PC-9 (cell line): ENCODE measurements around the gene L3HYPDH. TPM values are rescaled to one million over a fixed set of nuclear protein-coding genes. Genes with fewer than 3 reads are reported as not detected.

Experiments used
- BruUV-seq: library from RNA; stranded (reverse); fragments of 400-500 nt; replicated peaks from 2 replicates; lab custom pipeline; 2021; lab: Mats Ljungman, UMichigan
- CTCF ChIA-PET: fragments of 300-600 bp; sonication (Branson Sonifier 250); formaldehyde crosslinking; loops from one replicate; lab custom pipeline; 2022; ENCODE audit warnings: antibody characterized with exemption; lab: Charles Lee
- POLR2A ChIA-PET: fragments of 300-600 bp; sonication (Branson Sonifier 250); formaldehyde crosslinking; loops from one replicate; lab custom pipeline; 2022; ENCODE audit warnings: antibody characterized with exemption; ENCODE audit not compliant: unreplicated experiment; lab: Charles Lee
- DNase-seq, 2 experiments: peaks; one replicate each; pipeline versions ENCODE4 v3.0.0 to v3.0.0-alpha.2; 2015 to 2022; ENCODE audit warnings: mixed read lengths in 1 of 2
- H2AFZ ChIP-seq: fragments of 200-600 bp; sonication (generic); 2 replicates; pipeline ENCODE4 v1.8.1; 2017; ENCODE audit warnings: antibody characterized with exemption
- H3F3A ChIP-seq: fragments of 200-600 bp; sonication (generic); 2 replicates; pipeline ENCODE4 v1.8.1; 2017; ENCODE audit warnings: antibody characterized with exemption, mild to moderate bottlenecking, low read depth; ENCODE audit not compliant: insufficient read depth
- H3K27ac ChIP-seq: fragments of 200-600 bp; sonication (generic); 2 replicates; pipeline ENCODE4 v1.6.1; 2016; ENCODE audit warnings: mixed run types
- H3K27me3 ChIP-seq: fragments of 200-600 bp; sonication (generic); 2 replicates; pipeline ENCODE4 v1.6.1; 2016; ENCODE audit warnings: low read depth, mixed run types; ENCODE audit not compliant: insufficient read depth
- H3K36me3 ChIP-seq: fragments of 200-600 bp; sonication (generic); 2 replicates; pipeline ENCODE4 v1.6.1; 2016; ENCODE audit warnings: low read depth, mixed run types
- H3K4me1 ChIP-seq: fragments of 200-600 bp; sonication (generic); replicated peaks from 2 replicates; pipeline ENCODE4 v1.6.1; 2016; ENCODE audit warnings: mixed run types; ENCODE audit not compliant: insufficient read depth
- H3K4me2 ChIP-seq: fragments of 200-600 bp; sonication (generic); 2 replicates; pipeline ENCODE4 v1.6.1; 2017; ENCODE audit warnings: mixed run types
- H3K4me3 ChIP-seq: fragments of 200-600 bp; sonication (generic); 2 replicates; pipeline ENCODE4 v1.6.1; 2016; ENCODE audit warnings: mixed run types
- H3K79me2 ChIP-seq: fragments of 200-600 bp; sonication (generic); 2 replicates; pipeline ENCODE4 v1.6.1; 2017; ENCODE audit warnings: low read depth, mixed run types
- H3K9me2 ChIP-seq: fragments of 200-600 bp; sonication (generic); 2 replicates; pipeline ENCODE4 v1.8.1; 2017; ENCODE audit warnings: mild to moderate bottlenecking; ENCODE audit not compliant: insufficient read depth
- H3K9me3 ChIP-seq: fragments of 200-600 bp; sonication (generic); 2 replicates; pipeline ENCODE4 v1.8.1; 2016; ENCODE audit warnings: low read depth; ENCODE audit not compliant: insufficient read depth
- H4K20me1 ChIP-seq: fragments of 200-600 bp; sonication (generic); 2 replicates; pipeline ENCODE4 v1.8.1; 2017; ENCODE audit not compliant: insufficient read depth
- EZH2 ChIP-seq: fragments of 200-600 bp; sonication (generic); IDR thresholded peaks from 2 replicates; pipeline ENCODE4 v1.8.0; 2017; ENCODE audit warnings: antibody characterized with exemption, low read depth
- intact Hi-C: fragments of 100-400 bp; cut with micrococcal nuclease; formaldehyde crosslinking; loops from one replicate; pipeline ENCODE4 v1.10.0; 2022; ENCODE audit not compliant: unreplicated experiment
- total RNA-seq: library from RNA; stranded (reverse); gene quantifications from 2 replicates; pipeline ENCODE4 v1.2.3, GENCODE V29; 2021
- TF ChIP-seq, protein P1 (sequence below): fragments of 200-600 bp; sonication (generic); conservative IDR thresholded peaks from 2 replicates; pipeline ENCODE4 v1.6.1; 2017; ENCODE audit warnings: mixed run types, antibody characterized with exemption, mild to moderate bottlenecking, moderate library complexity

L3HYPDH gene
- total RNA-seq, 1 experiment from 2014 or later: 121 TPM

DNA sequence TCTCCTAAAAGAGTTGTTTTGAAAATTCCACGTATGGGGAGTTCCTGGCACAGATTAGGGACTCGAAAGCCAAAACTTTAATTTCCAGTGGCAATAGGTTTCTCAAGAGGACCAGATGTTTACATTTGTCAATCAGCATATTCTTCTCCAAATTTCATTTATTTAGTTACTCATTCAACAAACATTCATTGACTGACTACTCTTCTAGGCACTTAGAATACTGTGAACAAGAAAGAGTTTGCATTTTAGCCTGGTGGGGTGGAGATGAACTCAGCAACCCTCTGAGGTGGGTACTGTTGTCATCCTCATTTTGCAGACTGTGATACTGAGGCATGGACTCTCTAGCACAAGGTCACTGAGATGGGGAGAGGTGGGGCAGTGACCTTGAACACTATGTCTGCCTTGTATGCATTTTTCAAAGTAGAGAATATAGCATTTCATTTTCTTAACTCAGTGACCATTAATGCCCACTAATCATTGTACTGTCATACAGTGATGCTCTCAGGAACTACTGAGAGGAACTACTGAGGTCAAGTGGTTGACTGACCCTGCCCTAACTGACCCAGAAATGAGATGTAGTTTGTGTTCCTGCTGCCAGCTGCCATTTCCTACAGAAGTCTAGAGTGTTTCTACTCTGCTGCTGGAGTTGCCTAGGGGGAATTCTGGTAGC lies 2.2 kb downstream of the L3HYPDH start:
- H3F3A ChIP-seq: peaks cover 25% of the 10 kb centered on the region
- peaks cover 90% of the 10 kb centered on the region for H3K79me2 ChIP-seq
- no peaks in the 10 kb centered on the region for H3K9me3 ChIP-seq
- peak overlapping the region; percentile 67 for H2AFZ ChIP-seq
- TF ChIP-seq EZH2: no peak
- TF ChIP-seq, protein P1, sequence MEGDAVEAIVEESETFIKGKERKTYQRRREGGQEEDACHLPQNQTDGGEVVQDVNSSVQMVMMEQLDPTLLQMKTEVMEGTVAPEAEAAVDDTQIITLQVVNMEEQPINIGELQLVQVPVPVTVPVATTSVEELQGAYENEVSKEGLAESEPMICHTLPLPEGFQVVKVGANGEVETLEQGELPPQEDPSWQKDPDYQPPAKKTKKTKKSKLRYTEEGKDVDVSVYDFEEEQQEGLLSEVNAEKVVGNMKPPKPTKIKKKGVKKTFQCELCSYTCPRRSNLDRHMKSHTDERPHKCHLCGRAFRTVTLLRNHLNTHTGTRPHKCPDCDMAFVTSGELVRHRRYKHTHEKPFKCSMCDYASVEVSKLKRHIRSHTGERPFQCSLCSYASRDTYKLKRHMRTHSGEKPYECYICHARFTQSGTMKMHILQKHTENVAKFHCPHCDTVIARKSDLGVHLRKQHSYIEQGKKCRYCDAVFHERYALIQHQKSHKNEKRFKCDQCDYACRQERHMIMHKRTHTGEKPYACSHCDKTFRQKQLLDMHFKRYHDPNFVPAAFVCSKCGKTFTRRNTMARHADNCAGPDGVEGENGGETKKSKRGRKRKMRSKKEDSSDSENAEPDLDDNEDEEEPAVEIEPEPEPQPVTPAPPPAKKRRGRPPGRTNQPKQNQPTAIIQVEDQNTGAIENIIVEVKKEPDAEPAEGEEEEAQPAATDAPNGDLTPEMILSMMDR: no peak
- peak in 1 of 2 experiments; percentile 74 for DNase-seq
- peak overlapping the region; percentile 96 for H3K27ac ChIP-seq
- H3K4me2 ChIP-seq: peak overlapping the region; percentile 86
- peaks cover 46% of the 10 kb centered on the region for H3K4me1 ChIP-seq
- ChIA-PET POLR2A (interaction anchor here (0.6 kb wide), 2 partner anchors 42 to 309 kb away, joined by 3 read pairs; no protein-coding TSS in a partner anchor), CTCF (no interaction called here)
- no peaks in the 10 kb centered on the region for H3K27me3 ChIP-seq
- intact Hi-C loops: loop anchor here (2.0 to 5.0 kb wide), 3 partner anchors 121 to 610 kb away; partner anchors contain the start of gene PCNX4
- peaks cover 26% of the 10 kb centered on the region for H3K36me3 ChIP-seq
- no peaks in the 10 kb centered on the region; the same call in 1 of the 2 replicates for H4K20me1 ChIP-seq
- no peaks in the 10 kb centered on the region for H3K9me2 ChIP-seq
- no TSS peak for BruUV-seq
- peak overlapping the region; percentile 99 for H3K4me3 ChIP-seq

DNA sequence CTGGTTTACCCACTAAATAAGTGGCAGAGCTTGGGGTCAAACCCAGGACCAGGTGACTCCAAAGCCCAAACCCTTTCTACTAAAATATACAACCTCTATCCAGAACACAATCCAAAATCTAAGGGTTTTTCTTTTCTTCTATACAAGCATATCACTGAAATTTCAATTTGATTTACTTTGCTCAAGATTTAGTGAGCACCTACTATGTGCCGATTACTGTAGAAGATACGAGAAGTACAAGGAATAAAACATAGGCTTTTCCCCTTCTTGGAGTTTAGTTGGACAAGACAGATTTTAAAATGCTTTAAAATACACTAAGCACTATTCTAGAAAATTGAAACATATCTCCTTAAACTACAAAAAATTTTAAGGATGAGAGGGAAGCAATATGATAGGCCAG lies 2.8 kb downstream of the L3HYPDH start:
- CTCF ChIA-PET: no interaction called here
- Histone ChIP-seq H3K4me2 (peak overlapping the region; percentile 86), H3F3A (peaks cover 25% of the 10 kb centered on the region), H3K27ac (peak overlapping the region; percentile 96), H3K9me2 (no peaks in the 10 kb centered on the region), H3K4me1 (peaks cover 43% of the 10 kb centered on the region), H2AFZ (no peak overlapping the region), H3K9me3 (no peaks in the 10 kb centered on the region), H3K36me3 (peaks cover 32% of the 10 kb centered on the region), H3K79me2 (peaks cover 88% of the 10 kb centered on the region), H4K20me1 (no peaks in the 10 kb centered on the region; the same call in 1 of the 2 replicates), H3K27me3 (no peaks in the 10 kb centered on the region), H3K4me3 (peak overlapping the region; percentile 99)
- DNase-seq: no peak
- intact Hi-C loops: loop anchor here (5.0 kb wide), 2 partner anchors 204 to 611 kb away; partner anchors contain the start of gene PCNX4
- POLR2A ChIA-PET: no interaction called here
- no TSS peak for BruUV-seq
- no peak for TF ChIP-seq EZH2
- TF ChIP-seq, protein P1: no peak

DNA sequence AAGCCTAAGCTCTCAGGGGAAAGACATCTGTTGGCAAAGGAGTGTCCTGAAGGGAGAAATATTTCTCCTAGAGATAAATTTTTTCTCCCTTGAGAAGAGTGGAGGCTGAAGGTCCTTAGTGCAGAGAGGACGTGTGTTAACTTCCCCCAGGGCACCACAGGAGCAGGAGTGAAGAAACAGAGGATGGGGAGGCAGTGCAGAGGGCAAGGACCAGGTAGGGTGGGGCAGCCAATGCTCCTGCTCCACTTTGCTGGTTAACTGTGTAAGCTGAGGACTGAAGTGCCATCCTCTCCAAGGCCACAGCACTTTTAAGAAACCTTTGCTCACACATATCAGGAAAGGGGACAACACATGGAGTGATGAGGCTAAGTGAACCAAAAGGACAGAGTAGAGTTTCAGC lies 4.0 kb downstream of the L3HYPDH start:
- Histone ChIP-seq H3F3A (peaks cover 25% of the 10 kb centered on the region), H3K36me3 (peaks cover 43% of the 10 kb centered on the region), H2AFZ (no peak overlapping the region), H3K4me3 (peak overlapping the region; percentile 99; the same call in 1 of the 2 replicates), H3K79me2 (peaks cover 76% of the 10 kb centered on the region), H4K20me1 (no peaks in the 10 kb centered on the region; the same call in 1 of the 2 replicates), H3K27me3 (no peaks in the 10 kb centered on the region), H3K4me2 (peak overlapping the region; percentile 86), H3K9me2 (no peaks in the 10 kb centered on the region), H3K27ac (no peak overlapping the region), H3K9me3 (no peaks in the 10 kb centered on the region), H3K4me1 (peaks cover 31% of the 10 kb centered on the region)
- TF ChIP-seq, protein P1: no peak
- no peak for TF ChIP-seq EZH2
- DNase-seq: no peak
- BruUV-seq: no TSS peak
- ChIA-PET CTCF (no interaction called here), POLR2A (no interaction called here)
- intact Hi-C loops: loop anchor here (5.0 kb wide), 2 partner anchors 203 to 612 kb away; partner anchors contain the start of gene PCNX4
